NCI-H2227 (cell line): ENCODE measurements around the gene RNF141.

Experiments used
- DNase-seq: peaks from one replicate; lab custom pipeline; 2025; ENCODE audit not compliant: unreplicated experiment; lab: John Stamatoyannopoulos, UW

Gene RNF141

GRCh38 chr11:10483174-10483573, 57.8 kb downstream of the RNF141 start:
- DNase-seq = no peak

GRCh38 chr11:10481560-10482349, 59.2 kb downstream of the RNF141 start:
- DNase-seq = no peak

- DNase-seq = no peak
Measured at GRCh38 chr11:10480760-10481159, 60.2 kb downstream of the RNF141 start.

GRCh38 chr11:10480026-10480425, 61.0 kb downstream of the RNF141 start:
- DNase-seq = no peak

GRCh38 chr11:10478574-10479550, 62.1 kb downstream of the RNF141 start:
- DNase-seq = no peak

GRCh38 chr11:10478066-10478465, 62.9 kb downstream of the RNF141 start:
- DNase-seq = no peak

GRCh38 chr11:10477690-10478046, 63.3 kb downstream of the RNF141 start:
- DNase-seq = no peak

GRCh38 chr11:10476927-10477689, 63.9 kb downstream of the RNF141 start:
- no peak for DNase-seq

- no peak for DNase-seq
Measured at GRCh38 chr11:10476342-10476741, 64.6 kb downstream of the RNF141 start.

GRCh38 chr11:10474551-10474950, 66.4 kb downstream of the RNF141 start:
- DNase-seq = no peak

GRCh38 chr11:10473371-10473770, 67.6 kb downstream of the RNF141 start:
- no peak for DNase-seq

GRCh38 chr11:10462746-10463300, 78.2 kb downstream of the RNF141 start:
- no peak for DNase-seq
